Stimulated activated CD4-positive, alpha-beta T cell treated with anti-CD3 and anti-CD28 coated beads, Interleukin-1b, Interleukin-23, amount 100 ng/mL, for 1 hour (primary cell): ENCODE data around the gene CNTNAP5.

Experiments
- DNase-seq, 2 donors: peaks; one replicate each; pipeline ENCODE4 v3.0.0-alpha.2; 2020; ENCODE audit warnings: low read depth in 2 of 2

Gene CNTNAP5

GRCh38 chr2:124547700-124548099 is 522.6 kb downstream of the CNTNAP5 start:
- no peak for DNase-seq

- DNase-seq: no peak
Measured at GRCh38 chr2:124558277-124558905, 533.3 kb downstream of the CNTNAP5 start.

GRCh38 chr2:124559236-124559635 is 534.1 kb downstream of the CNTNAP5 start:
- no peak for DNase-seq

- no peak for DNase-seq
Measured at GRCh38 chr2:124560592-124561112, 535.6 kb downstream of the CNTNAP5 start.

GRCh38 chr2:124561486-124561885 is 536.4 kb downstream of the CNTNAP5 start:
- DNase-seq: no peak

GRCh38 chr2:124563426-124563825 is 538.3 kb downstream of the CNTNAP5 start:
- no peak for DNase-seq

- no peak for DNase-seq
Measured at GRCh38 chr2:124566518-124566970, 541.5 kb downstream of the CNTNAP5 start.

- DNase-seq: no peak
Measured at GRCh38 chr2:124570872-124571271, 545.8 kb downstream of the CNTNAP5 start.

- no peak for DNase-seq
Measured at GRCh38 chr2:124571836-124572235, 546.7 kb downstream of the CNTNAP5 start.

- DNase-seq: no peak
Measured at GRCh38 chr2:124572934-124573634, 548.0 kb downstream of the CNTNAP5 start.

GRCh38 chr2:124575497-124575896 is 550.4 kb downstream of the CNTNAP5 start:
- no peak for DNase-seq

GRCh38 chr2:124580263-124580662 is 555.2 kb downstream of the CNTNAP5 start:
- no peak for DNase-seq

- no peak for DNase-seq
Measured at GRCh38 chr2:124582387-124582786, 557.3 kb downstream of the CNTNAP5 start.

- DNase-seq: no peak
Measured at GRCh38 chr2:124584615-124585014, 559.5 kb downstream of the CNTNAP5 start.

- no peak for DNase-seq
Measured at GRCh38 chr2:124585277-124585676, 560.2 kb downstream of the CNTNAP5 start.

- DNase-seq: no peak
Measured at GRCh38 chr2:124586210-124586609, 561.1 kb downstream of the CNTNAP5 start.

GRCh38 chr2:124586835-124587234 is 561.7 kb downstream of the CNTNAP5 start:
- DNase-seq: no peak

GRCh38 chr2:124589971-124590370 is 564.9 kb downstream of the CNTNAP5 start:
- DNase-seq: no peak

GRCh38 chr2:124602759-124603158 is 577.7 kb downstream of the CNTNAP5 start:
- no peak for DNase-seq

- no peak for DNase-seq
Measured at GRCh38 chr2:124604940-124605339, 579.9 kb downstream of the CNTNAP5 start.

GRCh38 chr2:124607679-124608078 is 582.6 kb downstream of the CNTNAP5 start:
- DNase-seq: no peak

GRCh38 chr2:124609667-124610066 is 584.6 kb downstream of the CNTNAP5 start:
- DNase-seq: no peak

- no peak for DNase-seq
Measured at GRCh38 chr2:124610141-124610540, 585.1 kb downstream of the CNTNAP5 start.
